Measurements from ENCODE around the gene BORCS5.

DNA sequence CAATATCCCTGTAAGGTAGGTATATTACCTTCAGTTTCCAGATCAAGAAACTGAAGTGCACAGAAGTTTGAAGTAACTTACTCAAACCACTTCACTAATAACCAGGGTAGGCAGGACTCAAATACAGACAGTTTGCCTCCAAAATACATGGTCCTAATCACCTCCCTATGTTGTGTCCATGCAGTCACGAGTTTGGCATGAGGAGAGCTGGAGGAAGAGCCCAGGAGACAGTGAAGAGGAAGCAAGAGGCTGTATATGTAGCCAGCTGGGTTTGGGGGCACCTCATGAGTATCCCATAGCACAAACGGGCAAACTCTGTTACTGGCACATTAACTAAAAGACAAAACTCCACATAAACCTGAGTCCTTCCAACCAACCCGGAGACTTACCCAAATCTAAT lies 126.6 kb downstream of the BORCS5 start:
- TF ChIP-seq, protein P1, sequence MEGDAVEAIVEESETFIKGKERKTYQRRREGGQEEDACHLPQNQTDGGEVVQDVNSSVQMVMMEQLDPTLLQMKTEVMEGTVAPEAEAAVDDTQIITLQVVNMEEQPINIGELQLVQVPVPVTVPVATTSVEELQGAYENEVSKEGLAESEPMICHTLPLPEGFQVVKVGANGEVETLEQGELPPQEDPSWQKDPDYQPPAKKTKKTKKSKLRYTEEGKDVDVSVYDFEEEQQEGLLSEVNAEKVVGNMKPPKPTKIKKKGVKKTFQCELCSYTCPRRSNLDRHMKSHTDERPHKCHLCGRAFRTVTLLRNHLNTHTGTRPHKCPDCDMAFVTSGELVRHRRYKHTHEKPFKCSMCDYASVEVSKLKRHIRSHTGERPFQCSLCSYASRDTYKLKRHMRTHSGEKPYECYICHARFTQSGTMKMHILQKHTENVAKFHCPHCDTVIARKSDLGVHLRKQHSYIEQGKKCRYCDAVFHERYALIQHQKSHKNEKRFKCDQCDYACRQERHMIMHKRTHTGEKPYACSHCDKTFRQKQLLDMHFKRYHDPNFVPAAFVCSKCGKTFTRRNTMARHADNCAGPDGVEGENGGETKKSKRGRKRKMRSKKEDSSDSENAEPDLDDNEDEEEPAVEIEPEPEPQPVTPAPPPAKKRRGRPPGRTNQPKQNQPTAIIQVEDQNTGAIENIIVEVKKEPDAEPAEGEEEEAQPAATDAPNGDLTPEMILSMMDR (IDR thresholded peaks at IDR 0.05; ENCODE audit: low read length), result no peak
- TF ChIP-seq EZH2 (IDR thresholded peaks at IDR 0.05; ENCODE audit: borderline replicate concordance, low read length), result no peak

All from OCI-LY1 (cell line).